Measurements from ENCODE around the gene NOL9. TPM values are rescaled to one million over a fixed set of nuclear protein-coding genes. Genes with fewer than 3 reads are reported as not detected.

Gene NOL9
- total RNA-seq, 4 donors from 2014 or later, result 18.2 to 45.2 (median 24.7) TPM

DNA sequence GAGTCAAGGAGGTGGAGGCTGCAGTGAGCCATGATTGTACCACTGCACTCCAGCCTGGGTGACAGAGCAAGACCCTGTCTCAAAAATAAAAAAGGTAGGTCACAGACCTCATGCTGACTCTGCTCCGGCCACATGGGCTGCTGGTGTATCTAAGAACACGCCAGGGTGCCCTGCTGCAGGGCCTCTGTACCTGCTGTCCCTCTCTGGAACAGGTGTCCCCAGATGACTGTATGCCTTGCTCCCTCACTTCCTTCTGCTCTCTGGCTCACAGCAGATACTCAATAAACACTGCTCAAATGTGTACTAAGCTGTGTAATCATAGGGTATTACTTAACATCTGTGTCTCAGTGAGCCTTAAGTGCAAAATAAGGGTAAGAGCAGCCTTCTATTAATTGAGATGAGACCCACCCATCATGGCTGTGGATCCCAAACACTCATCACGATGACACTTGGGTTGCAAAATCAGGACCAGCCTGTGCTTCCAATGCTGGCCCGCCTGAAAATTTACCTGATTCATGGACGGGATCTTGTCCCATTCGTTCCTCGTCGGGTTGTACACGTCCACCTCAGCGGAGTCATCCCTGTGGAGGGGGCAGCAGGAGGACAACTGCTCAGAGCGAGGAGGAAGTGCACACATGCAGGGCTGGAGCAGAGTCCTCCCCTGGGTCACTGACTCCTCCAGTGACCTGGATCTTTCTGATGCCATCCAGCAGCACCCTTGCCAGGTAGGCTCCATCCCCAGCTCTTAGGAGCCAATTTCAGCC lies 40.8 kb upstream of the NOL9 start:
- no peak for DNase-seq (ENCODE audit: low spot score)
- TF ChIP-seq CTCF (IDR thresholded peaks at IDR 0.05), result no peak
- no peak for ATAC-seq (ENCODE audit: low FRiP score)

- TF ChIP-seq CTCF (IDR thresholded peaks at IDR 0.05), result no peak
- ATAC-seq (ENCODE audit: low FRiP score) (no peak), DNase-seq (ENCODE audit: low spot score) (no peak)
Measured at GRCh38 chr1:6593810-6594209, 39.5 kb upstream of the NOL9 start.

- ATAC-seq (ENCODE audit: low FRiP score) (no peak), DNase-seq (ENCODE audit: low spot score) (no peak)
- TF ChIP-seq CTCF (IDR thresholded peaks at IDR 0.05), result no peak
Measured at GRCh38 chr1:6592865-6593593, 38.7 kb upstream of the NOL9 start.

DNA sequence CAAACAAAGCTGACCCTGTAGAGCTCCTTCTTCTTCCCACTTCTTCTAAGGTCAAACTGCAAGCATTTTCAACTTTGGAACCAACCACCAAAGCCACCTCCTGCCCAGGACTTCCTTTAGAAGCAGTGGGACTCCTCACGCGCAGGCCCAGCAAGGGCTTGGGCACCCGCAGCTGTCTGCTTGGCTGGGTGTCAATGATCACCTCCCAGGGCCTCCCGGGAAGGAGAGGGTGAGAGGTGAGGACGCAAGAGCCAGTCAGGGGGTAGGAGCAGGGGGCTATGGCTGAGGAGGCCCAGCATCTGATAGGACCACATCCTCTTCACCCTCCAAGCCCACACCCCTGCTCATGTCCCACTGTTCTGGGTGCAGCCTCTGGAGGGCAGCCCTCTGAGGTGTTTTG lies 38.1 kb upstream of the NOL9 start:
- no peak for DNase-seq (ENCODE audit: low spot score)
- TF ChIP-seq CTCF (IDR thresholded peaks at IDR 0.05), result no peak
- ATAC-seq (ENCODE audit: low FRiP score), result no peak

- DNase-seq (ENCODE audit: low spot score) (no peak), ATAC-seq (ENCODE audit: low FRiP score) (no peak)
- no peak for TF ChIP-seq CTCF (IDR thresholded peaks at IDR 0.05)
Measured at GRCh38 chr1:6591644-6592043, 37.3 kb upstream of the NOL9 start.

GRCh38 chr1:6591222-6591621 lies 36.9 kb upstream of the NOL9 start:
- no peak for TF ChIP-seq CTCF (IDR thresholded peaks at IDR 0.05)
- ATAC-seq (ENCODE audit: low FRiP score) (peak; percentile 30), DNase-seq (ENCODE audit: low spot score) (no peak)

DNA sequence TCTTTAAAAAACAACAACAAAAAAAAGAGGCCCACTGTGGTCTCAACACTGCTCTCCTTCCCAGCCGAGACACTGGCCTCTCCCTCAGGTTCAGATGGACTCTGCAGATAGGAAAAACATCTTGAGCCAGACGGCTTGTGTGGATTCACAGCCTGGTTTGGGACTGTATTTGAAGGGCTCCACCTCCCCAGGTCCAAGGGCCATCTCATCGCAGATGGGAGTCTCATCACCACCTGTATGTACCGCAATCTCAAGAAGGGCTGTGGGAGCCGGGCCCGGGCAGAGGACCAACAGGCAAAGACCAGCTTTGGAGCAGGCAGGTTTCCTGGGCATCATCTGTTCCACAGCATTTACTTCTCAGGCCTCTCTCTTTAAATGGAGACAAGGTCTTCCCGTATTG lies 35.7 kb upstream of the NOL9 start:
- ATAC-seq (ENCODE audit: low FRiP score) (no peak), DNase-seq (ENCODE audit: low spot score) (no peak)
- TF ChIP-seq CTCF (IDR thresholded peaks at IDR 0.05), result no peak

All from omental fat pad (tissue), 4 donors.